Measurements from ENCODE around the gene AAMP.
A peak's percentile ranks its signal among the peaks of the same experiment; 100 is the strongest.
"Not testable (repeated sequence)": the region's sequence is repeated elsewhere in the genome, so short reads cannot be mapped to it uniquely, and the experiment has no call there.

The AAMP gene, protein sequence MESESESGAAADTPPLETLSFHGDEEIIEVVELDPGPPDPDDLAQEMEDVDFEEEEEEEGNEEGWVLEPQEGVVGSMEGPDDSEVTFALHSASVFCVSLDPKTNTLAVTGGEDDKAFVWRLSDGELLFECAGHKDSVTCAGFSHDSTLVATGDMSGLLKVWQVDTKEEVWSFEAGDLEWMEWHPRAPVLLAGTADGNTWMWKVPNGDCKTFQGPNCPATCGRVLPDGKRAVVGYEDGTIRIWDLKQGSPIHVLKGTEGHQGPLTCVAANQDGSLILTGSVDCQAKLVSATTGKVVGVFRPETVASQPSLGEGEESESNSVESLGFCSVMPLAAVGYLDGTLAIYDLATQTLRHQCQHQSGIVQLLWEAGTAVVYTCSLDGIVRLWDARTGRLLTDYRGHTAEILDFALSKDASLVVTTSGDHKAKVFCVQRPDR

DNA sequence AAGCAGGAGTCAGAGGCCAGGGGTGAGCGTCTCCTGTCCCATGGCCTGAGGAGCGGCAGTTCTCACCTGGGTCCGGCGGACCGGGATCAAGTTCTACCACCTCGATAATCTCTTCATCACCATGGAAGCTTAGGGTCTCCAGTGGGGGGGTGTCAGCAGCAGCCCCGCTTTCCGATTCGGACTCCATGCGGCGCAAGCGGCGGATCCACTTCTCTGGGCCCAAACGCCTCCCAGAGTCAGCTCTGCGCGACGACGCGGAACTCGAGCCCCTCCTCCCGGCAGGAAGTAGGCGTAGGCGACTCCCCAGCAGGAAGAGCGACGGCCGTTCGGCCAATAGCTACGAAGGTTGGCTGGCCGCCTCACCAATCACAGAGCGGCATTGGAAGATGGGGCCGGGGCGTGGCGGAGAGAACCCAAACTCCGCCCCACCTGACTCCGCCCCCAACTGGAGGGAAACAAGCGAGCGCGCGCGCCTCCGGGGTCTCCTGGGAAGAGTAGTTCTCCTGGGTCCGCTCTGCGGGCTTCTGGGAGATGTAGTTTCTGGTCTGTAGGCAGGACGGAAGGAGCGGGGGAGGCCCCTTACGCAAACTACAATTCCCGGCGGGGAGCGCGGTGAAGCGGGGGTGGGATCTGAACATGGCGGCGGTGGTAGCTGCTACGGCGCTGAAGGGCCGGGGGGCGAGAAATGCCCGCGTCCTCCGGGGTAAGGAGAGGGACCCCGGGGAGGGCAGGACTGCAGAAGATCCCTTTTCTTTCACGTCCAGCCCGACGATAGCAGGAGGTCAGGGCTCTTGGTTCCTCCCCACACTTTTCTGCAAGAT is at the start of gene AAMP, which contains the start of gene PNKD:
Gene AAMP, minus strand, starts transcription at position 238 of the 821 bp plus-strand sequence. Its CDS starts 51 bp downstream, at position 187.
Gene PNKD, plus strand, starts transcription at position 620 of the 821 bp plus-strand sequence. Its CDS starts 17 bp downstream, at position 637.
- DNase-seq = peak; percentile 100

DNA sequence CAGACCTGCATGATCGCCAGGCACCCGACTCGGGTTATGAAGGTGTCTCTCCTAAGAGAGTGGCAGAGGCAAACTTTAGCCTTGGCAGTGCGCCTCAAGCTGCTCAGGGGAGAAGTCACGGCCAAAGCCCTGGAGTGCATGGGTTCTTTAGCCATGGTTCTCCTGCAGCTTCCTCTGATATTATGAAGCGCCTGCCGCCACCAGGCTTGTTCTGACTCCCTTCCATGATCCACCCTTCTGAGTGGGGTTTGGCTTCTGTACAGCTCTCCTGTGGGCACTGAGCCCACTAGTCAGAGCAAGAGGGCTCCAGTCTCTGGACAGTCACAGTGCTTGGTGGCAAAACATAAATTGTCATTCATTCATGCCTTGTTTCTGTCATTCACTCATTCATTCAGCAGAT is 48.3 kb upstream of the AAMP start:
- no peak for DNase-seq

DNA sequence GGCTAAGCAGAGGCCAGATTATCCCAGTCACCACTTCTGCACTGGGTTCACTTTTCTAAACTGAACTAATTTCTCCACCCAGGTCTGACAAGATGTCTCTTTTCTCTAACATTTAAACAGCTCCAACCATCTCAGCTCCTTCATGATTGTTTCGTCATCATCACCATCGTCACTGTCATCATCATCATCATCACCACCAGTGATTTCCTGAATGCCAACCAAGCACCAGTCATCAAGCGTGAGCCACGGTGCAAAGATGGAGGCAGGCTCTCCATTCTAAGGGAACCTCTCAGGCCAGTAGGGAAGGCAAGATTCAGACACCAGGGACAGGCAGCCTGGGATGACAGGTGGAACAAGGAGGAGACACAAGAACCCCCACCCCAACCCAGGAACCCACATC is 47.9 kb upstream of the AAMP start:
- DNase-seq = no peak

DNA sequence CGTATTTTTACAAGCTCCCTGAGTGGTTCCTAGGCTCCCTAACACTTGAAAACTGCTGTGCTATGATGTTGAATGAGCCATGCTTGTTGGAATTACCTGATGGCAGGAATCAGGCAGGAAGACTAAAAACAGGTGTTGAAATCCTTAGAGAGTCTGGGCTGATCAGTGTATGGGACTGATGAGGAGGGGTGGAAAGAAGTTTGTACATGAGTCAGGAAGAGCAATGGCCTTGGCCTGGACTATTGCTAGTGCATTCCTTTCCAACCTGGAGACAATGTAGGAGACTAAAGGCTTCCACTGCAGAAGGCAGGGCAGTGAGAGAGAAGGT is 47.3 kb upstream of the AAMP start:
- DNase-seq = no peak

DNA sequence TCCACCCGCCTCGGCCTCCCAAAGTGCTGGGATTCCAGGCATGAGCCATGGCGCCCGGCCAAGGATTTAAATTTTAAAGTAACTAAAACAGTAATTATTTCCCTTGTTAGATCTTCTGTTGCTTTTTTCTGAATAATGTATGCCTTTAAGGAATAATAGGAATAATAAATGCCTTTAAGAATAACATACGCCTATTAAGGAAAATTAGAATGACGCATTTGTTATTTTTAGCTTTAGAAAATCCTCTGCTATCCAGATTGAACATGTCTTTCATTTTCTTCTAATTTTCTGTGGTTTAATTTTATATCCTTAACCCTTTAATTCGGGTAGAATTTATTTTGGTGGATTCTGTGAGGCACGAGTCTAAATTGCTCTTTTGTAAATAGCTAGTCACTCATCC is 45.5 kb upstream of the AAMP start:
- DNase-seq = no peak

DNA sequence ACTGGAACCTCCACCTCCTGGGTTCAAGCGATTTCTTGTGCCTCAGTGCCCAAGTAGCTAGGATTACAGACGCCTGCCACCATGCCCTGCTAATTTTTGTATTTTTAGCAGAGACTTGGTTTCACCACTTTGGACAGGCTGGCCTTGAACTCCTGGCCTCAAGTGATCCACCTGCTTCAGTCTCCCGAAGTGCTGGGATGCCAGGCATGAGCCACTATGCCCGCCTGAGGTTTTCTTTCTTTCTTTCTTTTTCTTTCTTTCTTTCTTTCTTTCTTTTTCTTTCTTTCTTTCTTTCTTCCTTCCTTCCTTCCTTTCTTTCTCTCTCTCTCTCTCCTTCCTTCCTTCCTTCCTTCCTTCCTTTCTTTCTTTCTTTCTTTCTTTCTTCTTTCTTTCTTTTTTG is 44.8 kb upstream of the AAMP start:
- DNase-seq = not testable (repeated sequence)

DNA sequence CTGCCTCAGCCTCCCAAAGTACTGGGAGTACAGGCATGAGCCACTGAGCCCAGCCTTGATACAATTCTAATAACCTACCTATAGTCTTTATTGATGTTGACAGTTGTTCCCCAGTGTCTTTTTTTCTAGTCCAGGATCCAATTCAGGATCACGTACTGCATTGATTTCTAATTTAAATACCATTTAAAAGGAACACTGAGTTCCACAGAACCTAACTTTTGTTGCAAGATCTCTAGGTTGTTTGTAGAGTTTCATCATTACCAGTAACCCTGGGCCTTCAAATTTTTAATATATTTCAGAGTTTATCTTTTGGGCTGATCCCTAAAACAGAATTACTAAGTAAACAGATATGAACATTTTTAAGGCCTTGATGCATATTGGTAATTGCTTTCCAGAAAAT is 43.4 kb upstream of the AAMP start:
- DNase-seq = no peak

DNA sequence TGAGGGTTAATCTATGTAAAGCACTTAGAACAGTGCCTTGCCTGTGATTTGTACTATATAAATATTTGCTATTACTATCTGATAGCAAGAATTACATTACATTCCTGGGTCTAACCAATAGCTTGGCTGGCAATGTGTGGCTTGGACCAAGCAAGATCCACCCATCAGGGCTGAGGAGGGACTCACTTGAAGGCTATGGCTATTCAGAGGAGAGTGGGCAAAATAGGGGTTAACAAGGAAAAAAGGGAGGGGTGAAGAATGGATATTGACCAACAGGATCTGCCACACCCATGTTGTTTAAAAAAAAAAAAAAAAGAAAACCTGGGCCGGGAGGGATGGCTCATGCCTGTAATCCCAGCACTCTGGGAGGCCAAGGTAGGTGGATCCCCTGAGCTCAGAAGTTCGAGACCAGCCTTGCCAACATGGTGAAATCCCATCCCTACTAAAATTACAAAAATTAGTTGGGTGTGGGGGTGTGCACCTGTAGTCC is 42.4 kb upstream of the AAMP start:
- no peak for DNase-seq

DNA sequence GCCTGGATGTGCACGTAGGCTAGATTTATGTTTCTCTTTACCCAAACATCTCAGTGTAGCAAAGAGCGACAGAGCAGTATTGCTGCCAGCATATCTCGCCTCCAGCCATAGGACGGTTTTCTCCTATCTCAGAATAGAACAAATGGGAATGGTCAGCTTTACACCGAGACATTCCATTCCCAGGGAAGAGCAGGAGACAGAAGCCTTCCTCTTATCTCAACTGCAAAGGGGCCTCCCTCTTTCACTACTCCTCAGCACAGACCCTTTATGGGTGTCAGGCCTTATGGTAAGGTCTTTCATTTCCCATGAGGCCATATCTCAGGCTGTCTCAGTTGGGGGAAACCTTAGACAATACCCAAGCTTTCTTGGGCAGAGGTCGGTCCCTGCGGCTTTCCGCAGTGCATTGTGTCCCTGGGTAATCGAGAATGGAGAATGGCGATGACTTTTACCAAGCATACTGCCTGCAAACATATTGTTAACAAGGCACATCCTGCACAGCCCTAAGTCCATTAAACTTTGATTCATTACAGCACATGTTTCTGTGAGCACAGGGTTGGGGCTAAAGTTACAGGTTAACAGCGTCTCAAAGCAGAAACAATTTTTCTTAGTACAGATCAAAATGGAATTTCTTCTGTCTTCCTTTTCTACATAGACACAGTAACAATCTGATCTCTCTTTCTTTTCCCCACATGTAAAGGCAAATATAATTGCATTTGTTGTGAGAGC is 41.8 kb upstream of the AAMP start:
- not testable (repeated sequence) for DNase-seq

DNA sequence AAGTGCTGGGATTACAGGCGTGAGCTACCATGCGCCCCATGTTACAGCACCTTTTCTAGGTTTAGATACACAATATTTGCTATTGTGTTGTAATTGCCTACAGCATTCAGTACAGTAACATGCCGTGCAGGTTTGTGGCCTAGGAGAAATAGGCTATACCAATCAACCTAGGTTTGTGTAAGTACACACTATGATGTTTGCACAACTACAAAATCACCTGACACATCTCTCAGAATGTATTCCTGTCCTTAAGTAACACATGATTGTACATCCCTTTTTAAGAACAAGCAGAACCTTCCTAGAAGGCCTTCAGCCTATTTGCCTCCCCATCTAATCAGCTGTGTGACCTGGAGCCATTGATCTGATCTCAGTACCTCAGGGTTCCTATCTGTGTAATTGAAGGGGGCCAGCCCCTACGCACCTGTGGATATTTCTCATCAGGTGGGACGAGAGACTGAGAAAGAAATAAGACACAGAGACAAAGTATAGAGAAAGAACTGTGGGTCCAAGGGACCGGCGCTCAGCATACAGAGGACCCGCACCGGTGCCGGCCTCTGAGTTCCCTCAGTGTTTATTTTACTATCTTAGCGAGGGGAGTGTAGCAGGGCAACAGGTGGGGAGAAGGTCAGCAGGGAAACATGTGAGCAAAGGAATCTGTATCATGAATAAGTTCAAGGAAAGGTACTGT is 41.1 kb upstream of the AAMP start:
- DNase-seq = no peak

DNA sequence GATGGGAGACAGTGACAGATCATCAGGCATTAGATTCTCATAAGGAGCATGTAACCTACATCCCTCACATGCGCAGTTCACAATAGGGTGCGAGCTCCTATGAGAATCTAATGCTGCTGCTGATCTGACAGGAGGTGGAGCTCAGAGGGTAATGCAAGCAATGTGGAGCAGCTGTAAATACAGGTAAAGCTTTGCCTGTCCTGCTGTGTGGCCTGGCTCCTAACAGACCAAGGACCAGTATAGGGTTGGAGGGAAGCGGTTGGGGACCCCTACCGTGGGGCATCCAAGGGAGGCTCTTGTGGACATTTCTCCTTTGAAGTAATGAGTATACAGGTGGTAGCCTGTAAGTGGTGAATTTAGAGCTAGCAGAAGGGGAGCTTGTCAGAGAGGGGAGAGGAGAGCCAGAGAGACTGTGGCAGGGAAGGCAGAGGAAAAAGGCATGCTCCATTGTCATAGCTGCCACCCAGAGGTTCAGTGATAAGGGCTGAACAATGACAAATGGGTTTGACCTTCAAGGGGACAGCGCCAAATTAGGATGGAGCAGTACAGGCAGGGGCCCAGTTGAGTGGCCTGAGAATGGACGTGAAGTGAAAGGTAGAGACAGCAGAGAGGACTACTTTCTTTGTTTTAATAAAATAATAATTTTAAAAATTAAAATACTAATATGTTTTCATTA is 37.6 kb upstream of the AAMP start:
- no peak for DNase-seq

DNA sequence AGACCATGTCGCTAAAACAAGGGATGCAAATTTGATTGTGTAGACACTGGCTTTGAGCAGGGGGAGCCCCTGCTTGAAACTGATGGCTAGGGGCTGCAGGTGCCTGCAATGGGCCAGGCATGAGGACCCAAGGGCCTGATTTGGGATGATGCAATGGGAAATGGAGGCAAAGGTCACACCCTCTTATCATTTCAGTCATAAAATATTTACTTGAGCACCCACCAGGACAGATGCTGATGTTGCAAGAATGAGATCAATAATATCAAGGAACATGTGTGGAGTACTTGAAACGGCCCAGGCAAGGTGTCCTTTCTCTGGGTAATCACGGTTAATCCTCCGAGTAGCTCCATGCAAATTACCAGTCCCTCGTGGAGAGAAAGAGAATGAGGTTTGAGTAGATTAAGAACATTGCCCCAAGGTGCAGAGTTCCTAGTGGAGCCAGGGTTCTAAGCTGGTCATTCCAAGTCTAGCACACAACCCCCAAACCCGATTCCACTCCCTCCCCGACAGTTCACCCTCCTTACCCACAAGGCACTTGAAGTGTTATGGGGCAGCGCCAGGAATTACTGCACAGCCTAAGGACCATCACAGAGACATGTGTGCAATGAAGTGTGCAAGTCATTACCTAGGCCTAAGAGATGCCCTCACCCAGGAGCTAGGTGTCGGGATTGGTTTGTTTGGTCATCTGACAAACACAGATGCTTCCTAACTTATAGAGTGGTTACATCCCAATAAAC is 36.4 kb upstream of the AAMP start:
- DNase-seq = no peak

DNA sequence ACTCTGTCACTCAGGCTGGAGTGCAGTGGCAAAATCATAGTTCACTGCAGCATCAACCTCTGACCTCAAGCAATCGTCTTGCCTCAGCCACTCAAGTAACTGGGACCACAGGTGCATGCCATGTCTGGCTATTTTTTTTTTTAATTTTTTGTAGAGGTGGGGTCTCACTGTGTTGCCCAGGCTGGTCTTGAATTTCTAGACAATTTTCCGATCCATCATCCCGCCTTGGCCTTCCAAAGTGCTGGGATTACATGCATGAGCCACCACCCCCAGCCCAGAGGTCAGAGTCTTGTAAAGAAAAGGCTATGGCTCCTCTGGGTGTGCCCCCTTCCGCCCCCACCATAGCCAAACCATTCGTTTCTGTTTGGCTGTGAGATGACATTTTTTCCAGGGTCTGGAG is 35.4 kb upstream of the AAMP start:
- DNase-seq = no peak

DNA sequence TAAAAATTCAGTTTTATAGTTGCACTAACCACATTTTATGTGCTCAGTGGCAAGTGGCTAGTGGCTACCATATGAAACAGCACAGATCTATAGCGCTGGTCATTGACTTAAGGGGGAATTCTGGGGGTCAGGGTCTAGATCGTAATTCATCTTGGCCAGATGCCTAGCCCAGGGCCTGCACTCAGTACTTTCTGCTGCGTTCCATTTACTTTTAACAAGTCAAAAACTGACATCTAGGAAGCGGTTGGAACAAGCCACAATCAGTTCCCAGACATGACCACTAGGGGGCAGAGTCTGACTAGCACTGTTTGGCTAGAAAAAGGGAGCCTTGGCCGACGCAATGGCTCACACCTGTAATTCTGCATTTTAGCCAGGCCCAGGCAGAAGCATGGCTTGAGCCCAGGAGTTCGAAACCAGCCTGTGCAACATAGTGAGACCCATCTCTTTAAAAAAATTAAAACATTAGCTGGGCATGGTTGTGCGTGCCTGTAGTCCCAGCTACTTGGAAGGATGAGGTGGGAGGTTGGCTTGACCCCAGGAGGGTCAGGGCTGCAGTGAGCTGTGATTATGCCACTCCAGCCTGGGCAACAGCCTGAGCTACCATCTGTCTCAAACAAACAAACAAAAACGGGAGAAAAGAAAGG is 31.4 kb upstream of the AAMP start:
- peak; percentile 89 for DNase-seq

DNA sequence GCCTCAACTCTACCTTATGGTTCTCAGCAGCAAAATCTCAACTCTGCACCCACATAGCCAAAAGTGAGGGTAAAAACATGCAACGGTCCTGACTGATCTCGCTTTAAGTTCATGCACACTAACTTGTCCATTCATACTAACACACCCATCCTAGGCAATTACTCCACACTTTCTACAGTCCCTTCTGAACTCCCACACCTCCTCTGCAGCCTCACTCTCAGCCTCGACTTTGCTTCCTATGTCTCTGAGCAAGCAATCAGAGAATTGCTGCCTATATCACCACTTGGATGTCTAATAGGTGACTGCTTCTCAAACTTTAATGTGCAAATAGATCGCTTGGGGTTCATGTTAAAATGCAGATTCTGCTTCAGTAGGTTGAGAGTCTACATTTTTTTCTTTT is 30.2 kb upstream of the AAMP start:
- DNase-seq = no peak

DNA sequence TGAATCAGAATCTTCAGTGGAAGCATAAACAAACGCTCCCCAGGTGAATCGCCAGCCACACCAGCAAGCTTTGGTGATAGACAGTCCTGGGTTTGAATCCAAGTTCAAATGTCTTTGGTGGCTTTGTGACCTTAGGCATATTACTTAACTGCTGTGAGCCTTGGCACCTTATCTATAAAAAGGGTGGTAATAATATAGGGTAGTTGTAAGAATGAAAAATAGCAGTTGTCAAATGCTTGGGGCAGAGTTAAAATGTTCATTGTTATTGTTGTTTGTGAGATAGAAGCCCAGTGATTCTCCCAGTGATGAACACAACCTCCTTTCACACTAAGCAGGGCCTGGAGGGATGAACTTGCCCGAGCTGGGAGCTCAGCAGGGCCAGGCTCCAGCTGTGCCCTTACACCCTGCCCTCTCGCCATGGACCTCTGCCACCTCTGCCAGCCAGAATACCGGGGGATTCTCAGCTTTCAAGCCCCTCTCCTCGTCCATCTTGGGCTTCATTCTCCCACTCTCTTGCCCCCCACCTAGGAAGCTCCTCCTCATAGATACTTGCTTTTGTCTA is 28.5 kb upstream of the AAMP start:
- no peak for DNase-seq

DNA sequence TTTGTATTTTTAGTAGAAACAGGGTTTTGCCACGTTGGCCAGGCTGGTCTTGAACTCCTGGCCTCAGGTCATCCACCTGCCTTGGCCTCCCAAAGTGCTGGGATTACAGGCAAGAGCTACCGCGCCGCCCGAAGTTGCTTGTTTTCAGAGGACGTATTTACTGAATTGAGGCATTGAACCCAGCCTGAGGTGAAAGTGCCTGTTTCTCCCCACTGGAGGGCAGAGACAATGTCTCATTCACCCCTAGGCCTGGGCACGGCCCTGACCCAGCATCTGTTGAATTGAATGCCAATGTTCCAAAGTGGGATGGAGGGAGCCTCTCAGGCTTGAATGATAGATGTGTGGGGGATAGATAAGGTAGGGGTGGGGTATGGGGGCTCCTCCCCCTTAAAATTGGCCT is 26.9 kb upstream of the AAMP start:
- no peak for DNase-seq

DNA sequence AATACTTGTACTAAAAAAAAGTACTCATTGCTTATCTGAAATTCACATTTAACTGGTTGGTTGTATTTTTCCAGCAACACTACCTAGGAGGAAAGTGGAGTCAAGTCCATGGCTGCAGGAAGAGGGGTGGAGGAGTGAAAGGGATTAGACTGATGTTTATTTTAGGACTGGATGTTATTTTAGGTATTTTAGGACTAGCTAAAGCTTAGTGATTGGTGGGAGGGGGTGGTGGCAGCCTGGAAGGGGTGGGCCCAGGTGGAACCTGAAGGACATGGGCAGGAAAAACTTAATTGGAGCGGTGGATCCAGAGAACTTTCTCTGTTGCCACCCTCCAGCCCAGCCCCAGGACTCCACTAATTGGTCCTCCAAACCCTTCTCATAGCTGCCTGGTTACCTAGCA is 26.3 kb upstream of the AAMP start:
- DNase-seq = no peak

DNA sequence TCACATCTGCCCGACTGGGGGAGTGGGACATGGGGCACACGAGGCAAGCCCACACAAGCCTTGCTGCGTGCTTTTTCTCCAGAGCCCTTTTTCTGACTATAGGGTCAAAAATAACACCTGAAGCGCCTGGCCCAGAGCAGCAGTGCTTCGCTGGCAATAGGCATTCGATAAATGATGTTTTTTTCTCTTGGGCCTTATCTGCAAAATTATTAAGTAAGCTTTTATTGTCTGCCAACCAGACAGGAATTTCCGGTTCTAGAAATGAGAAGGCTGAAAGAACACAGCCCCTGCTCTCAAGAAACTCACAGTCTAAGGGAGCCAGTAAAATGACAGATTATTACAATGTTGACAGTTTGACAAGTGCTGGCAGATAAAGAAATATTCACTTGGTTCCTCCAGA is 25.1 kb upstream of the AAMP start:
- no peak for DNase-seq

DNA sequence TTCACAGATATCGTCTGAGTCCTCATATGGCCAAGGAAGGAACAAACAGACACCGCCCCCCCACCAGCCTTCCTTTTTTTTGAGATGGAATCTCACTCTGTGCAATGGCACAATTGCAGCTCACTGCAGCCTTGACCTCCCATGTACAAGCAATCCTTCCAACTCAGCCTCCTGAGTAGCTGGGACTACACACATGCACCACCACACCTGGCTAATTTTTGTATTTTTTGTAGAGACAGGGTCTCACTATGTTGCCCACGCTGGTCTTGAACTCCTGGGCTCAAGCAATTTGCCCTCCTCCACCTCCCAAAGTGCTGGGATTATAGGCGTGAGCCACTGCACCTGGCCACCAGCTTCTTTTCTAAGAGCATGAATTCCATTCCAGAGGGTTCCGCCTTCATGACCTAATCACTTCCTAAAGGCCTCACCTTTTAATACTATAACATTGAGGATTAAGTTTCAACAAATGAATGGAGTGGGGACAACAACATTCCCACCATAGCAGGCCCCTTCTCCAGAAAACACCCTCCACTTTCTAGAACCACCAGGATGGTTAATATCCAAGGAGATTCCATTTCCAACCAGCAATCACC is 24.6 kb upstream of the AAMP start:
- no peak for DNase-seq
